Fibroblast of skin of back (primary cell): ENCODE data around the gene BEX3.
A peak's percentile ranks its signal among the peaks of the same experiment; 100 is the strongest.
"Not testable (repeated sequence)": the region's sequence is repeated elsewhere in the genome, so short reads cannot be mapped to it uniquely, and the experiment has no call there.

Experiments used
- DNase-seq: peaks from one replicate; pipeline ENCODE4 v3.0.0-alpha.2; 2013

Gene BEX3

DNA sequence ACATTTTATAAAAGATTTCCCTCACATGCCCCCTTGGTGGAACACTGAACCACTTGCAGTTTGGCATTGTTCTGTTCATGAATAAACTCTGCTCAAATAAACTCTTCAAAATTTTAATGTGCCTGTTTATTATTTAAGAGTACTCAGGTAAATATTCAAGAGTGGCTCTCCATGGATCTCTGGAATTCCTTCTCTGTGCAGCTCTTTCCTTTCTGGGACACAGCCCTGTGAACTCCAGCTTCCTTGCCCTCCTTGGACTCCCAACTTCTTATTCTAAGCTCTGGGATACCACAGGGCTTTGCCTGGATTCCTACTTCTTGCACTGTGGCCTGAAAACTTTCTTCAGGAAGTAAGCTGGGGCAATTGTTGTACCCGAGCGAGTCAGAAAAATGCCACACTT, 8.3 kb downstream of the BEX3 start:
- no peak for DNase-seq

DNA sequence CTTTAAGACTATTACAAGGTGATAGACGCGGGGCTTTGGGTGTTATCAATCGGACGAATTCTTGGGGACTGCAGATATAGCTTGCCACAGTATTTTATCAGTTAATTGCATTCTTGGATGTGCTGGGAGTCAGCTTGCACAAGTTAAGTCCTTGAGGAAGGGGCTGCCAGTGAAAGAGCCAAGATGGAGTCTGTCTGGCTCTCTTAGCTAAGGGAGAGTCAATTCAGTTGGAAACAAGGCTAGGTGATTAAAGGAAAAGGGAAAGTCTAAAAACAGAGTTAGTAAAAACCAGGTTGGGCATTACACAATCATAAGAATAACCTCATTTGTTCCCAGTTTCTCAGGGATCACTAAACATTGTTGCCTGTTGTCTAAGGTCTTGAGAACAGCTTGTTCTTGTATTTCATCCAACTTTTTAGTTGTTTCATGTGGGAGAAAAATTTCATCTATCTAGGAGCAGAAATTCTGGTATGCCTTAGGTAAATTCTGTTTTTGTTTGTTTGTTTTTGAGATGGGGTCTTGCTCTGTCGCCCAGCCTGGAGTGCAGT, 9.0 kb downstream of the BEX3 start:
- not testable (repeated sequence) for DNase-seq

DNA sequence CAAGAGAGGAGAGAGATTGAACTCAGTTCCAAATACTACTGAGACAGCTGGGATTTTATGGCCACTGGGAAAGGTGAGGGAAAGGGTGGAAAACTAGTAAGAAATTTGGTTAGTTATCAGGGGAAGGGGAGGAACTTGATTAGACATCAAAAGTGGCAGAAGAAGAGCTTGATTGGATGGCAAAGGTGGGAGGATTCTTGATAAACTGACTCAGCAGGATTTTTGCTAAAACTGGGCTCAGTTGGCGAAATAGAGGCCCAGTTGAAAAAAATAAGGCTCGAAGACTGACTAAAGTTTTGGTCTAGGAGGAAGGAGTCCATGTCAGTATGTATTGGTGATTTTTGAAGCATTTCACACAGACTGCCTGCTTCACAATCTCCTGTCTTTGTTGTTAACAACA, 10.0 kb downstream of the BEX3 start:
- no peak for DNase-seq

DNA sequence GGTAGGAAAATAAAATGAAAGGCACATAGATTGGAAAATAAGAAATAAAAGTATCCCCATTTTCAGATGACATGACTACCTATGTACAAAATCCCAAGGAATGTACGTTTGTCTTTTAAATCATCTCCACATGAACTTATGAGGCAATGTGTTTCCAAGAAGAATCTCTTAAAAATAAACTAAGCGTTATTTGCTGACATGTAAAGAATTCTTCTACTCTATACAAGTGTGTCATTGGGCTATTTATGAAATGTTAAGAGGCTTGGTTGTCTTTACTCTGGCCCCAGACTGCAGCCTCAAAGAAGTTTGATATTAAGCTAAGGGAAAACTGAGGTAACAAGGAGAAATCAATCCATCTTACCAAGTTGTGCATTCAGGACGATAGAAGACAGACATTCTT, 17.1 kb downstream of the BEX3 start:
- DNase-seq = no peak

DNA sequence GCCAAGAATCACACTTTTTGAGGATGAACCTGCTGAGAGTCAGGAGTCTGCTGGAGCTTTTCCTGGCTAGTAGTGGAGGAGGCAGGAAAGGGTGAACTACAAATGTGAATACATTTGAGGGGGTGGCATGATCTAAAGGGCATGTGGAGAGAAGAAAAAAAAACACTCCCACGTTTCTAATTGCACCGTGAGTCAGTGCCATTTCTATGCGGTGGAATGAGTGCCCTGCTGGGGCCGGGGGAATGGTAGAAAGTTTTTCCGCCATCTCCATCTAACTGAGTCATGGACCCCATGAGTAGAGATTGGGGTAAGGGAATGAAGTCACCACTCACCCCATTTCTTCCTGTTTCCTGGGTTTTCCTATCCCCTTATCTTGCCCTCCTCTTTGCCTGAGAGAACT, 19.8 kb downstream of the BEX3 start:
- peak; percentile 66 for DNase-seq

DNA sequence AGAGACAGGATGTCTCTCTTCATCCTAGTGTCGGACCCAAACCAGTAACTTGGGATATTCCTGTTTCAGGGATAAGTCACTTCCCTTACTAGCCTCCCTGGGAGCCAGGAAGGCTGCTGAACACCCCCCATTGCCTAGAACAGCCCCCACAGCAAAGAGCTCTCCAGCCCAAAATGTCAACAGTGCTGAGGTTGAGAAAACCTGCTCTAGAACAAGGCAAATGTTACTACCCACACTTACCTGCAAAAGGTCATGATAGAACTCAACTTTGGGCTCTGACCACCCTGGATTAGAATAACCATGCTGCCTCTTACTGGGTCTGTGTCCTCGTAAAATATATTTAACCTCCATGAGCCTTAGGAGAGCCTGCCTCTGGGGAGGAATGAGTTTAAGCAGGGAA, 20.3 kb downstream of the BEX3 start:
- no peak for DNase-seq

DNA sequence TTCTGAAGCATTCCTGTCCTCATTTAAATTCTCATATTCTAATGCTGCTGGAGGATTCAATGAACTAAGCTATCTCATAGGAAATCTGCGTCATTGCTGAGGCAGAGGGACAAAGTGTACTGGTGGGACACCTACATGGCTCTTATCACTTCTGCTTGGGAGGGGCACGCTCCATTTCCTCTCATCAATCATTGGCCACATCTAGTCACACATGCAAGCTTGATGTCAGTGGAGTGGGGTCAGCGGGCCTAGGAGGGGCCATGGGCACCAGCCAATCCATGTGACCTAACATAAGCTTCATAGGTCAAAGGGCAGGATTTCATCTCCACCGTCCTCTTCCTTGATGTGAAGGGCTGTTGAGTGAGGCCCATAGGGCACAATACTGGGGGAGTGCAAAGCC, 21.4 kb downstream of the BEX3 start:
- no peak for DNase-seq

DNA sequence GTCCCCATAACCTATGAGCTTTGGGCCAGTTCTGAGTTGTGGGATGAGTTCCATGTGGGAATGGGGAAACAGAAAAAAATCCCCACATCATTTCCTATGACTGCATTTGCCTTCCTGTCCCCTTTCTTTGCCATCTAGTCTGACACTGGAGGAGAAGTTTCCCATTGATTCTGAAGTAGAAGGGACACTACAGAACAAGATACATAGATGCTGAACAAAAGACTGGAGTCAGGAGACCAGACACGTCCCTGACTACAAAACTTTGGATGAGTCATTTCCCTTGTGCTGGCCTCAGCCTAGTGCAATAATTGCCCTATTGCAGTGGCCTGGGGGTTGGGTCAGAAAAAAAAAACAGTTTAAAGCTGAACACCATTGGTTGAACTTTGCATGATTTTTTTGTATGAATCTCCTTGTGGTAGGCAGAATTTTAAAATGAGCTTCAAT, 22.1 kb downstream of the BEX3 start:
- peak; percentile 88 for DNase-seq

DNA sequence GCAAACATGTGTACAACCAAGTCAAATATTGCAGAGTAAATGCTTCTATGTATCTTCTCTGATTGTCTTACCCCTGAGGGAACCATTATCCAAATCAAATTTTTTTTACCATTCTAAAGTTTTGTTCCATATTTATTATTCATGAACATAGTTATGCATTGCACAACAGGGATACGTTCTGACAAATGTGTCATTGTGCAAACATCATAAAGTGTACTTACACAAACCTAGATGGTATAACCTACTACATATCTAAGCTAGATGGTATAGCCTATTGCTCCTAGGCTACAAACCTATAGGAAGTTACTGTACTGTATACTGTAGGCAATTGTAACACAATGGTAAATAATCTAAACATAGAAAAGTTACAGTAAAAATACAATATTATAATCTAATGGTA, 23.4 kb downstream of the BEX3 start:
- peak; percentile 33 for DNase-seq

DNA sequence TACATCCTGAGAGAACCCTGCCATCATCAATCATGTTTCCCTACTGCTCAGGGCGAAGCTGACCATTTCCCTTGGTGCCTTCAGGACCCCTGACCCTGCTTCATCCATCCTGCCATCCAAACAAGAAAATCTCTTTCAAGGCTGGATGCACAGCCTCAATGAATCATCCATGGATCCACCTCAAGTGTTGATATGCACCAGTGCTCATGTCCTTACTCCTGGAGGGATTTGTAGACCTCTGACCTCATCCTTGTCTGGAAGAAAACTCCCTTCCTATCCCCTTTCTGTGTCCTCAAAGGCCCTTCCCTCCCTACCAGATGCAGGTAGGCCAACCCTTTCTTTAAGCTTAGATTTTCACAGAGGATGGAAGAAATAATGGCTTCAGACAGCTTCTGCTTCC, 24.6 kb downstream of the BEX3 start:
- DNase-seq = no peak

DNA sequence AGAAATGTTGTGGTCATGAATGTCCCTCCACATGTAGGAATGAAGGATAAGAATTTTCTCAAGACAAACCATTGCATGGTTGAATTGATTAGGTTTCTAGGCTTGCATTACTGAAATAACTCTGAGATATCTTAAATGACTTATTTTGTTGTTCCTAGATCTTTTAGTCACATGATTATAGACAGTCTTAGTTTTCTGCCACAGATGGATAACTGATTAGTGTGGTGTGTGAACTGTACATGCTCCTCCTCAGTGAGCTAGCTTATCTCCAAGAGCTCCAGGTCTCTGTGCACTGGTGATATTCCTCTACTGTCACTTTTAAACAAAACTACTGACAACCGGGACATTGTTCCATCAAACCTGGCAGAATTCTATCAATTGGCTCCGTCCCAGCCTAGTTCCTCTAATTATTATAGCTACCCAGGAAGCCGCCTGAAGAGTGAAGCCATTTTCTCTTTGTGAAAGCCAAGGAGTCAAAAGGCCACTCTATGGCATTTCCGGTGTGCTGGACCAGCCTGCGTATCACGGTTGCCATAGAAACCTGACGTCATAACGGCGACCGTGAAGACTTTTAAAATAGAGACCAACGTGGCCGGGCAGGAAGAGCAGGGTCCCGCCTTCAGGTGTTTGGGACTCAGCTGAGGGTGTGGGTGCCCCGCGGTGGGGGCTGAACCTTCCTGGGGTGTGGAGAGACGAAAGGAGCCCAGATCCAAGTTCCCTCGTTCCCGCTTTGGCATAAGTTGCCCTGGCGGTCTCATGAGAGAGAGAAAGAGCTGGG, 28.1 kb downstream of the BEX3 start:
- DNase-seq = peak; percentile 80

DNA sequence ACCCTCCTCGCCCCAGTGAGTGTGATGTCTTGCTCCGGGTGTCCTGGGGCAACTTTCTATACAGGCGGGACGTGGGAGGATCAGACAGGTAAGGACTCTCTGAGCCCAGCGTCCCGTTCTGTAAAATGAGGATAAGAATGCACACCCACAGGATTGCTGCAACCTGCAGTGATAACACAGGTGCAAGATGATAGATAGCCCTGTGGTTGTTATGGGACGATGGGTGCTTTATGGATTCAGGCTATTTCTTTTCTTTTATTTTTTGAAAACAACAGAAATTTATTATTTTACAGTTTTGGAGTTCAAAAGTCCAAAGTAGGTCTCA, 28.6 kb downstream of the BEX3 start:
- no peak for DNase-seq

DNA sequence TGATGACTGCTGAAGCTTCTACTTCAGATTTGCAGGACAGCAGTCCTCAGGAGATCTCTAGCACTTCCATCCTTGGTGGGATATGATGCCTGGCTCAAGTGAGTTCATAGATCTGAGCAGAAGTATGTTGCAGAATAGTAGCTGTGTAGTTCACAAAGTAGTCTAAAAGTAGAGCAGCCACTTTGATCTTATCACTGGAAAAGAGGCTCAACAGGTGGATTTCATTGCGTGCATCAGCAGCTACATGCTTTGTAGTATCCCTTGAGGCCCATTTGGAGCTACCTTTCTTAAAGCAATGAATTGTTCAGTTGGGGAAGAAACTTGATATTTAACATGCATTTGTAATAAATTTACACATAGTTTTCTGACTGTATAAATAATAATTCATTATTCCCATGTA, 29.9 kb downstream of the BEX3 start:
- no peak for DNase-seq

DNA sequence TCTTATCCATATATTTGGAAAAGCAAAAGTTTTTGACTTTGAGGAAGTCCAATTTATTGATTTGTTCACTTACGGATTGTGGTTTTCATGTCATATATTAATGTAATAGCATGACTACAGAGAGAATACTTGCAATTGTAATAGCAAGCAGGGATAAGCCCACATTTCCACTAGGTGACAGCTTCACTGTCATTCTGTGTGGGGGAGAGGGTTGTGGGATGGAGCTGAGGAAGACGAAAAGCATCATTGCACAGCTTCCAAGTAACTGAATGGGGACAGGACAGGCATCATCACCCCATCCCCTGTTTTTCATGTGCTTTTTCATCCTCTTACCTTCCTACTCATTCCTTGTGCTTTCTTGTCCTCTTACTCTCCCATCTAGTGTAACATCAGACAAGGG, 31.4 kb downstream of the BEX3 start:
- DNase-seq = no peak

DNA sequence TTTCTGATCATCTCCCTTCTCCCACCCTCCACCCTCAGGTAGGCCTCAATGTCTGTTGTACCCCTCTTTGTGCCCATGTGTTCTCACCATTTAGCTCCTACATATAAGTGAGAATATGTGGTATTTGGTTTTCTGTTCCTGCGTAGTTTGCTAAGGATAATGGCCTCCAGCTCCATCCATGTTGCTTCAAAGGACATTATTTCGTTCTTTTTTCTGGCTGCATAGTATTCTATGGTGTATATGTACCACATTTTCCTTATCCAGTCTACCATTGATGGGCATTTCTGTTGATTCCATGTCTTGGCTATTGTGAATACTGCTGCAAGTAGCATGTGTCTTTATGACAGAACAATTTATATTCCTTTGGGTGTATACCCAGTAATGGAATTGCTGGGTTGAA, 35.4 kb downstream of the BEX3 start:
- DNase-seq = not testable (repeated sequence)

DNA sequence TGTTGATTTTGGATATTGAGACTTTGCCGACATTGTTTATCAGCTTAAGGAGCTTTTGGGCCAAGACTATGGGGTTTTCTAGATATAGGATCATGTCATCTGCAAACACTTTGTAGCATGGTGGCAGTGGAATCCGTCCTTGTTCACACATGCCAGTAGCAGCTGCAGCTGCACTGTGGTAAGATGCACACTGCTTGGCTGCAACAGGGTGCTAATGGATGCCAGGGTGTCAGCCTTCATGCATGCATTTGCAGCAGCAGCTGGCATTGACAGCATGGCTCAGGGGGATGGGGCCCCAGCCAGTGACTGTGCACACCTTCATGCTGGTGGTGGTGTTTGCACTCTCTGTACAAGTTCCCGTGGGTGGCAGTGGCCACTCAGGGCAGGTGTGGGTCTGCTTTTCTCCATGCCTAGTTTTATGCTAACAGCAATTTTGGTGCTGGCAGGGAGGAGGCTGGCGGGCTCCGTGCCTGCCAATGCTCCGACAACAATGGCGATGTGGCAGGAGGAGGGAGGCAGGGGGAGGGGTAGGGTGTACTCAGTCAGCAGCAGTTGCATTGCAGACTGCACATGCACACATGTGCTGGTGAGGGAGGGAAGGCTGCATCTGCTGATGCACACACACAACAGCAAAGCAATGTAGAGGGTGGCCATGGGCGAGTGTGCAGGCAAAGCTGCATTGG, 37.5 kb downstream of the BEX3 start:
- no peak for DNase-seq

DNA sequence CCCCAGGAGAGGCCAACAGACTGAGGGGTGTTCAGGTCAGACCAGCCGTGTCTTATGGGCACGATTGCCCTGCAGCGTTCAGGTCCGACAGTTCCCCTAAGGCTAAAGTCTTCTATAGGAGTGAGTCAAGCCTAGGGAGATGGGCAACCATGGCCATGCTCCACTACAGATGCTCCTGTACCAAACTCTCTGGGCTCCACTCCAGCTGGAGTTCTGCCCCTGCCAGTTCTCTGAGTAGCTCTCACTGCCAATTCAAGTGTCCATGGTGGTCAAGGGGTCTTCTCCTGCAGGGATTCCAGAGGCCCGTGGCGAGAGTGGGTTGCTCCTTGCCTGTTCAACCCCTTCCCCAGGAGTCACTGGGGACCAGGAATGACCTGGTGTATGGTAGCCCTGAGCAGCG, 38.2 kb downstream of the BEX3 start:
- DNase-seq = no peak

DNA sequence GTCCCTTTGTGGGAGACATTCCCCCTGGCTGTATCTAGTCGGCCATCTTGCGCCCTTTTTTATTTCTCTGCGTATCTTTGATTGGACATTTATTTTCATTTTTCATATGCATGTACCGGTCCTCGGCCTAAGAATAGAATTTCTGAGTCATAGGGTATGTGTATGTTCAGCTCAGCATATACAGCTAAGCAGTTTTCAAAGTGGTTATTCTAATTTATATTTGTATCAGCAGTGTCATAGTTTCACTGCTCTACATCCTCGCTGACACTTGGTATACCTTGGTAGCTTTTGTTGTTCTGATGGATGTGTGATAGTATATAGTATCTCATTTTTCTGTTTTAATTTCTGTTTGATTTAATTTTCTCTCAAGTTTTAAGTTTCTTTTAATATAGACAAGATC, 38.7 kb downstream of the BEX3 start:
- DNase-seq = no peak

DNA sequence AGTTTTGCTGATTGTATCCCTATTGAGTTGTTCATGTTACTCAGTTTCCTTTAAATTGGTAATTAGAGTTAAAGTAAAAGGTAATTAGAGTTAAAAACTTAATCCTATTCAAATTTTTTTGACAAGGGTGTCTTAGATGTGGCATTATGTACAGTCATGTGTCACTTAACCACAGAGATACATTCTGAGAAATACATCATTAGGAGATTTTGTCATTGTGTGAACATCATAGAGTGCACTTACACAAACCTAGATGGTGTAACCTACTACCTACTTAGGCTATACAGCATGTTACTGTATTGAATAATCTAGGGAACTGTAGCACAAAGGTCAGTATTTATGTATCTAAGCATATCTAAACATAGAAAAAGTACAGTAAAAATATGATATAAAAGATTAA, 39.2 kb downstream of the BEX3 start:
- no peak for DNase-seq

DNA sequence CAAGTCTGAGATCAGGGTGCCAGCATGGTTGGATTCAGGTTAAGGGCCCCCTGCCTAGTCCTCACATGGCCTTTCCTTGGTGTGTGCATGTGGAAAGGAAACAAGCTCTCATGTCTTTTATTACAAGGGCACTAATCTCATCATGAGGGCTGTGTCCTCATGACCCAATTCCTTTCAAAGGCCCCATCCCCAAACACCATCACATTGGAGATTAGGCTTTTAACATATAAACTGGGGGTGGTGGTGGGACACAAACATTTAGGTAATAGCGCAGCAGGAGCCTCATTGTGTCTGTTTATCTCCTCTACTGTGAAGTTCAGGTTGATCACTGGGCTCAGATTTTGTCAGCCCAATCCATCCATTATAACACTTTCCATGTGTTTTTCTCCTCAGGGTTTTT, 41.0 kb downstream of the BEX3 start:
- DNase-seq = no peak

DNA sequence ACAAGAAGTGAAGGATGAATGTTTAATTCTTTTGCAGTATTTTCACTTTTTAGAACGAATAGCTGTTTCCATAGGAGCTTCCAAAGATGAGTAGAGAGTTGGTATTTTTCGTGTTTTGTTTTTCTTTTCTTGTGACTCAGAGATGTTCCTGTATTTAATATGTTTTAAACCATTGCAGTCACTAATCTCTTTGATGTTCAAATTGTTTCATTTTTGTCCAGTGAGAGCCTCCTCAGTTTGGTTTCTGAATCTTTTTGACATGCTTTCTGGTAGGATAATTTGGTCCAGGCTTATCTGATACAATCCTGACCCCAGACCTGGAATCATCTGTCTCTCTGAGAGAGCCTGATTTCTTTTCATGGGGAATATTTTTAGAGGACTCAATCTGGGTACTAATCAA, 41.6 kb downstream of the BEX3 start:
- DNase-seq = no peak

DNA sequence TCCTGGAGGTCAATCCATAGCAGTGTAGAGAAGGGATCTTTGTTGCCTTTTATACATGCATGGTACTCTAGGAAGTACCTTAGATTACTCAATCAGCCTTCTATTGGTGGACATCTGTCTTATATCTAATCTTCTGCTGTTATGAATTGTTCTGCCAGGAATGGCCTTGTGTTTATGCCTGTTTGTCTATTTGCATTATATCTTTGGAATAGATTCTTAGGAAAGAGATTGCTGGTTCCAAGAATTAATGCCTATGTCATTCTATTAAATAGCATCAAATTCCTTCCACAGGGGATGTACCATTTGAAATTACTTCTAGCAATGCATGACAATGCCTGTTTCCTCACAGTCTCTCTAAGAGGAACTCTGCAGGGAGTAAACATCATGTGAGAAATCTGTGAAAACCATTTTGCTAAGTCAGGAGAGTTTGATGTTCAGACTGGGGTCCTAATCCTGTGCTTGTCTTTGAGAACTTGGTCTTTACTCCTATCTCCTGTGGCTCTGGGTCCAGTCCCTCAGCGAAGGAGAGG, 42.5 kb downstream of the BEX3 start:
- no peak for DNase-seq

DNA sequence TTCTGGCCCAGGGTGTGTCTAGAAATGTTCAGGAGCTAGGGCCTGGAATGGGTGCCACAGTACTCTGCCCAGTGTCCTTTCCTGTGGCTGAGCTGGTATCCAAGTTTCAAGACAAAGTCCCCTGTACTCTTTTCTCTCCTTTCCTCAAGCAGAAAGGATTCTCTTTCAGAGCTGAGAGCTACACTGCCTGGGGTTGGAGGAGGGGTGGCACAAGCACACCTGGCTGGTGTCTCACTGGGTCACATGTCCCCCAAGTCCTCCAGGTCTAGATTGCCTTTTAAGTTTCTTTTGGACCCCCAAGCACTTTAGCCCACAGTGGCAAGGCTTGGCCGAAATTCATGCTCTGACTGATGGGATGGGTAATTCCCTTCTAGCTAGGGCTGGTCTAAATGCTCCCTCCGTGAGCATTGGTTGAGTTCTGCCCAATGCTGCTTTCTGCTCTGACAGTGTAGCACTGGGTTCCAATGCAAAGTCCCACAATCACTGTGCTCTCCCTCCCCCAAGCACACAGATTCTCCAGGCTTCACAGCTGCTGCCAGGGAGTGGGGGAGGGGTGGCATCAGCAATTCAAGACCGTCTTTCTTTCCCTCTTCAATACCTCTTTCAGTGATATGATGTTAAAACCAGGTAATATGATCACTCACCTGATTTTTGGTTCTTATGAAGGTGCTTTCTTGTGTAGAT, 47.8 kb downstream of the BEX3 start:
- DNase-seq = no peak
